ENCODE measurements around the gene HAUS2.
"Not testable (repeated sequence)": the region's sequence is repeated elsewhere in the genome, so short reads cannot be mapped to it uniquely, and the experiment has no call there.

The HAUS2 gene

DNA sequence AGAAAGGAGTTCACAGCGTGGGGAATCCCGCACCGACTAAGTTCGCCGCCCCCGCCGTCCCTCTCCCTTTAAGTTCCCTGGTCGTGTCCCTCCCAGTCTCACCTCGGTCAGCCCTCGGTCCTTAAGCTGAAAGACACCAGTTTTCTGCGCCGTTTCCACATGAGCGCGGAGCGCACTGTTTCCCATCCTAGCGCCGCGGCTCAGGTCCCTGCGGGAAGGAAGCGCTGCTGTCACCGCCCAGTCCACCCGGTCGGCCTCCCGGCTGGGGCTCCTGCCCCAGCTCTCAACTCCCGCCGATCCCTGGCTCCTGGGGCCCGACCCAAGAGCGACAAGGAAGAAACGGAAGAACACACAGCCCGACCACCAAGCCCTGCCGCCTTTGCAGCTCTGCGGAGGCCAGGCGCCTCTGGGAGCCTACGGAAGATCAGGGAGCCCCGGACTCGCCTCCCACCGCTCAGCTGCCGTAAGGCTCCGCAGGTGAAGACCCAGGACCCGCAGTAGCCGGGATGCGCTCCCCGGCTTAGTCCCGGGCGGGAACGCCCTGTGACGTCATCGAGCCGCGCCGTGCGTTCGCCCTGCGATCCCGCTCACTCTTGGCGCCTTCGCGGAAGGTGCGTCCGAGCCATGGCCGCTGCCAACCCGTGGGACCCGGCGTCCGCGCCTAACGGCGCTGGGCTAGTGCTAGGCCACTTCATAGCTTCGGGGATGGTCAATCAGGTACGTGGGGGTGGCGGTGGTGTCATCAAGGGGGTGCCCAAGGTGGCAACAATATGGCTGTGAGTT is at the start of gene HAUS2, which contains the start of gene LRRC57:
TSS of gene HAUS2 (plus strand) at position 590 of the 783 bp plus-strand sequence. CDS start at position 625, 35 bp downstream.
TSS of gene LRRC57 (minus strand) at position 545 of the 783 bp plus-strand sequence. CDS start at position 186, 359 bp downstream.
- peak; percentile 96 for DNase-seq

DNA sequence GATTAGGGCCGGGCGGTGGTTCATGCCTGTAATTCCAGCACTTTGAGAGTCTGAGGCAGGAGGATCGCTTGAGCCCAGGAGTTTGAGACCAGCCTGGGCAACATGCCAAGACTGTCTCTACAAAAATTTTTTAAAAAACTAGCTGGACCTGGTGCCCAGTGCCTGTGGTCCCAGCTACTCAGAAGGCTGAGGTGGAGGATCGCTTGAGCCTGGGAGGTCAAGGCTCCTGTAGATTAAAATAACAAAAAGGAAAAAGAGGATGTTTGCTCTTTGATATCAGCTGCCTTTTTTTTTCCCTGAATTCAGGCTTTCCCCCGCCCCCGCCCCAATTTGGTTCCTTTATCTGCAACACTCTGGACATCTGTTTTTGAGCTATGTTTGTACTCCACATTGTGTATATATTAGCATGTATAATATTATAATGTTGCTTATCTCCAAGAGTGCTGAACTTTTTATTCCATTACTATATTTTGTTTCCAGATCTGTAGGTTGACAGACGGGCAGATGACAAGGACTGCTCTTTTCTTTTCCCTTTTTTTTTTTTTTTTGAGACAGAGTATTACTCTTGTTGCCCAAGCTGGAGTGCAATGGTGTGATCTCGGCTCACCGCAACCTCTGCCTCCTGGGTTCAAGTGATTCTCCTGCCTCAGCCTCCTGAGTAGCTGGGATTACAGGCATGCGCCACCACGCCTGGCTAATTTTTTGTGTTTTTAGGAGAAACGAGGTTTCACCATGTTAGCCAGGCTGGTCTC is 48.6 kb upstream of the HAUS2 start:
- DNase-seq: no peak

DNA sequence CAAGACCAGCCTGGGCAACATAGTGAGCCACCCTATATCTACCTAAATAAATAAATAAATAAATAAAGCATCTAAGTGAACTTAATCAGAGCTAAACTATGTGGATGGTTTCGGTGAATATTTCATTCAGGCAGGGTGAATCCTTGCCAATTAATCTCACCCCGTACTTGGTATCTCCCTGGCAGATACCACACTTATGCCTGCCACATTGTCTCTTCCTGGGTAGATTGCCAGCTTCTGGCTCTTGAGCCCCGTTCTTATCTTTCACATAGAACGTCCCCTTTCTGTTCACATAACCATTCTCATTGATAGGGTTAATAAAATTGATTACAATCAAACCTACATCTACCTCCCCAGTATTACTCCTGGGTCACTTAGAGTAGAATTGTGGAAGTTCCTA is 46.2 kb upstream of the HAUS2 start:
- DNase-seq: no peak

DNA sequence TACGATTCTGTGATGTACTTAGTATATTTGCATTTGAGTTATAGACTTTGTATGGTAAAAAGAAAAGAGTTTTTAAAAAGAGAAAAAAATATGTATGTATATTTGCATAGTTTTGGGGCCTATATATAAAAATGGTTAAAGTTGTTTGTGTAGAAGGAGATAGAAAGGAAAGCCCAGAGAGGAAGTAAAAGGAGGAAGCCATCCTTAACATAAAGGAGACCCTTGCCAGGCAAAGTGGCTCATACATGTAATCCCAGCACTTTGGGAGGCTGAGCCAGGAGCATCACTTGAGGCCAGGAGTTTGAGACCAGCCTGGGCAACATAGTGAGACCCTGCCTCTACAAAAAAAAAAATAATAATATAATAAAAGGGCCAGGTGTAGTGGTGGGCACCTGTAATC is 44.8 kb upstream of the HAUS2 start:
- DNase-seq: no peak

DNA sequence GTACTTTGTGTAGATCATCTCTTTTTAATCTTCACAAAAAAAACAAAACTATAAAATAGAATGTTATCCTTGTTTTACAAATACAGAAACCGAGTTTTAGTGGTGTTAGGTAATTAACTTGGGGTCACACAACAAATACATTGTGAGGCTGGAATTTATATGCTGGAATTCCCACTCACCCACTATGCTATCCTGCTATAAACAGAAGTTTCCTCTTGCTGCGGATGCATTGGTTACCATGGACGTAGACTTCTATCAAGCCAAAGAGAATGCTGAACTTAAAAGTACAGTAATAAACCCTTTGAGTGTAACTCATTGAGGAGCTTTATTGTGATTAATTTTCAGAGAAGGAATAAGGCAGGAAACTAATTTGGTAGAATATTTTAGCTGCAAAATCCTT is 44.0 kb upstream of the HAUS2 start:
- DNase-seq: no peak

DNA sequence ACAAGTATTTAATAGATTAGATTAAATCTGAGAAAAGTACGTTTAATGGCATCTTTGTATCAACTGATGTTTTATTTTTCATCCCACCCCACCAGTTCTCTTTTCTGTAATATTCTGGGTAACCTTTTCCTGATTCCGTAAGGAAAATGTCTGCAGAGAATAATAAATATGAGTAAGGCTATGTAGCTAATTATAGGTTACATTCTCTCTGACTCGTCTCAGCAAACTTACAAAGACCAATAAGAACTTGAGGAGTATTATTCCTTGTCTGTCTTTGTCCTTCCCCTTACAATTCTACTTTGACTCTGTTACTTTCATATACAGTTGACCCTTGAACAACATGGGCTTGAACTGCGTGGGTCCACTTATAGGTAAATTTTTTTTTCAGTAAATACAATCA is 41.1 kb upstream of the HAUS2 start:
- DNase-seq: no peak

DNA sequence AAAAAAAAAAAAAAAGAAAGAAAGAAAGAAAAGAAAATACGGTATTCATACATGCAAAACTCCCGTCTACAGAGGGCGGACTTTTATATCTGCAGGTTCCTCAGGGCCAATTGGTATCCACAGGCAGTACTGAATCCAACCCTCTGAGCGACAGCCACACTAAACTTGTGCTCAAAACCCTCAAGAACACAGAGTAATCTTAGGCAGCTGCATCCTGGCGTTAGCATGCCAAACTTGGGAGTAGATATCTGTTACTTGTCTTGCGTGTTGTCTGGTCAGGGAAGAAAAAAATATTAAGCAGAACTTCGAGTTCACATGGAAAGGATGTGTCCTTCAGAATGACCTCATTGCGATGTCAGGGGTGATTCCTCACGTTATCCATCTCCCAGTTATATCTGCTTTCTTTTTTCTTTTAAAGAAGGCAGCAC is 40.4 kb upstream of the HAUS2 start:
- DNase-seq: no peak

DNA sequence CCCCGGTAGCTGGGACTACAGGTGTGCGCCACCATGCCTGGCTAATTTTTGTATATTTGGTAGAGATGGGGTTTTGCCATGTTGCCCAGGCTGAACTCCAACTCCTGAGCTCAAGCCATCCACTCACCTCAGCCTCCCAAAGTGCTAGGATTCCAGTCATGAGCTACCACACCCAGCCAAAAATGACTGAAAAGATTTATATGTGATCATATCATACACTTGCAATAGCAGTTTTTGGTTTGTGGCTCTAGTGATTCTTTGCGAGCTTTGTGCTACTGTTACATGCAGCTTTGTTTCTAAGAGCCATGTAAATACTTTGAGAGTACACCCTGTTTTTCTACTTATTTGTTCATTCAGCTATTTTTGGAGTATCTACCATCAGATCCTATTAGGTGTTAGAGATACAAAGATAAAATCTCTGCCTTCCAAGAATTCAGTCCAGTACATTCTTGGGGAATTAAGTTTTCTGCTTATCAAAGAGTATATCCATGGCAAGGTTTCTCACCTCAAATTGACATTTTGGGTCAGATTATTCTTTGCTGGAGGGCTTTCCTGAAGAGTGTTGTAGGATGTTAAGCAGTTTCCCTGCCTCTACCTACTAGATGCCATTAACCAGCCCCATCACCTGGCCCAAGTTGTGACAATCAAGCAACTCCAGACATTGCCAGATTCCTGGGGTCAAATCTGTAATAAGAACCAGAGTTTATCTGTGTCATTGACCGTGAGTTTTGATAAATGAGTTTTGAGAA is 38.2 kb upstream of the HAUS2 start:
- no peak for DNase-seq

DNA sequence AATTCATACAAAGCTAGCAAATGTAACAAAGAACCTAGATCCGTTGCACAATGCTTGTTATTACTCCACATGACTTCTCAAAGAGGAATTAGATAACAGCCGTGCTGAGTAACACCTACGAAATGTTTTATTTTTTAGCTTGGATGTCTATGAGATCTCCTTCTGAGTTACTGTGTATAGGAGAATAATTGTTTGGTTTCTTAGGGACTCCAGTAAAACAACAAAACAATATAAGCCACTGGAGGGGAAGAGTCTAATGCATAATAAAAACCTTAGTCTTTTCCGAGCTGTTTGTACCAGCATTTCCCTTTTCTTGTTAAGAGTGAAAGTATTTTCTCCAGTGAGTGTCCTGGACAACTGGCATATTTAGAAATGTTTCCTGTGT is 37.6 kb upstream of the HAUS2 start:
- no peak for DNase-seq

DNA sequence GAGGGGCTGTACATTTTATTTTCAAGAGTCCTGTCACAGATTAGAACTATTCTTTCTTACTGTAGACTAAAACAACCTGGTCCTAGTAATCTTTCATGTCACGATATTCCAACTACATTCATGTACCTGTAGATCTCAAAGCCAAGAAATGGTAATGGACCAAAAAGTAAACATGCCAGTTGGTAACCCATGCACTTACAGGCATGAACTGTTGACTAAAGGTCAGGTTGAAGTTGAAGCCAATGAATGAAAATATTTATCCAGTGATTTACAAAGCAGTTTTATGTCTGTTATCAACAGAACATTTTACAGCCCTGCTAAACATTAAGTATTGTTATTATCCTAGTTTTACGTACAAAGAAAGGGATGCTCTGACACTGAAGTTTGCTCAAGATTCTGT is 25.3 kb upstream of the HAUS2 start:
- DNase-seq: no peak

DNA sequence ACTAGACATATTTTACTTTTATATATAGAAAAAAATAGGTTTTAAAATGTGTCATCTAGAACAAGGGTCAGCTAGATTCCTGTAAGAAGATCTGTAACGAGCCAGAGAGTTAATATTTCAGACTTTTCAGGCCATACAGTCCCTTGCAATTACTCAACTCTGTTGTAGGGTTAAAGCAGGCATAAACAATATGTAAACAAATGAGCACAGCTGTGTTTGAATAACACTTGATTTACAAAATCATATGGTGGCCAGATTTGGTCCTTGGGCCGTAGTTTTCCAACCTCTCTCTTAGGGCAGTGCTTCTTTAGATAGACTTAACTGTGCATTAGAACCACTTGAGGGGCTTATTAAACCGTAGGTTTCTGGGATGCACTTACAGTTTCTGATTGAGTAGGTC is 19.7 kb upstream of the HAUS2 start:
- DNase-seq: no peak

DNA sequence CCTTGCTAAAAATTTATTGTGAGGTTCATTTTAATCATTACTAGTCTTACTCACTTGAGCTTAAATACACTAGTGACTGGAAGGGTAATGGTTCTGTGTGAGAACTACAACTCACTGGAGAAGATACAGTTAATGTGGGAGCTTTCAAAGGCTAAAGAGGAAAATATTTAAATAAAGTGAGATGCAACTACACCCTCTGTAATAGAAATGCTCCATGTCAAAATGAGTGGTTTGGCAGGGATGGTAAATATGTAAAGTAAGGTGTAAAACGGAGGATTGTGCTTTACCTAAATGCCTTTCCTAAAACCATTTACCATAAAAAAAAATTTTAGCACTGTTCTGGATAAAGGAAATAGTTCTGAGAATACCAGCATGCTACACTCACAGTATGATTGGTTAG is 15.4 kb upstream of the HAUS2 start:
- DNase-seq: no peak

DNA sequence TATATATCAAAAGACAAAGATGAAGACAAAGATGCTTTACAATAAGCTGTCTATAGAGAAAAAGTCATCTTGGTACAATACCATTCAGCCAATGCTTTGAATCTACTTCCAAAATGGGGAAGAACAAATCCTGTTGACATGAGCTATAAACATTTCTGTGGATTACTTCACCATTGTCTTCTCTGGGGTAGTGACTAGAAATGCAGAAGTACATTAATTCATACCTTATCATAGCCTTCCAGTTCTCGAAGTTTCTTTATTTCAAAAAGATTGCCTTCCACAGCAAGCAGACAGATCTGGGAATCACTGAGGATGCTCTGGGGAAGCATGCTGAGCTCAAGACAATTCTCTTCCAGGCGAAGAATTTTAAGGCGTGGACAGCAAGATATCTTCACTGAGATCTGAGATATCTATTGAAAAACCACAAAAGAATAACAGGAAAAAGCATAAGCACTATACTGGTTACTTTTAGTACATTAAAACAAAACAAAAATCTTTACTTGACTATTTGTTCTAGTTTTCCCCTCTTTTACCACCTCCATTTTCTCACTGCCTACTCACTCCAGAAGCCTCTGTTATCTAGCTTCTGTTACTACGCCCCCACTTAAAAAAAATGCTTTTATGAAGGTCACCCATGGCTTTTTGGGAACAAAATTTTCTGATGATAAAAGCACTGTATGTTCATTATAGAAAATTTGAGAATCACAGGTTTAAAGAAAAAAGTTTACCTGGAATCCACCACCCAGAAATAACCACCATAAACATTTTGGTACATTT is 3.6 kb upstream of the HAUS2 start:
- DNase-seq: no peak

DNA sequence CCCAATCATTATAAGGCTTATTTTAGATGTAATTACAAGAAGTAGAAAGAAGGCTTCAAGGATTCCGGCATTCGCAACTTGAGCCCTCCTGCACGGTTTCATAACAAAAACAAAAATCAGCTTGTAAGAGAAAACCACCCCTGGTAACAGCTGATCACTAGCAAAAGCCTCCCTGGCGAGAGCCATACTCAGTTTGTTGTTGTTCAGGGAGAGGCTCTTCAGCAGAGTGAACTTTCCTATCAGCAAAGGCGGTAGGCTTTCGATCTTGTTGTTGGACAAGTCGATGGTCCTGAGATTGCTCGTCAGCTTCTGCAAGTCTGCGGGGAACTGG is 755 bp upstream of the HAUS2 start:
- no peak for DNase-seq

DNA sequence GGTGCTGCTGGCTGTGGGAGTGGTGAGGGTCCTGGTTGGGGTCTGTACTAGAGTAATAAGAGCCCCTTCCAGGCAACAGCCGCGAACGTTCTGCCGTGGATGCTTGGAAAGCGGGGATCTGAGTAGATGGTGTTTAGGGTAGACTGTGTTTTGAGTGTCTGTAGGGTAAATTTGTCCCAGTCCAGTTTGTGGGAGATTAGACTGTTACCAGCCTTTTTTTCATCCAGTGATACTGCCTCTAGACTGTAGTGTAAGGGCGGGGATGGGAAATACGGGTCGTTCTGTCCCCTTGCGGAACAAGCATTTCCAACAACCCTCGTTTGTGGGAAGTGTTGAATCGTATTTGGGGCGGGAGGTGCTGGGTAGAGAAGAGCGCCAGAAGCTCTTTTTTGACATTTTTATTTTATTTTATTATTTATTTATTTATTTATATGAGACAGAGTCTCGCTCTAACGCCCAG is 424 bp downstream of the HAUS2 start:
- no peak for DNase-seq

DNA sequence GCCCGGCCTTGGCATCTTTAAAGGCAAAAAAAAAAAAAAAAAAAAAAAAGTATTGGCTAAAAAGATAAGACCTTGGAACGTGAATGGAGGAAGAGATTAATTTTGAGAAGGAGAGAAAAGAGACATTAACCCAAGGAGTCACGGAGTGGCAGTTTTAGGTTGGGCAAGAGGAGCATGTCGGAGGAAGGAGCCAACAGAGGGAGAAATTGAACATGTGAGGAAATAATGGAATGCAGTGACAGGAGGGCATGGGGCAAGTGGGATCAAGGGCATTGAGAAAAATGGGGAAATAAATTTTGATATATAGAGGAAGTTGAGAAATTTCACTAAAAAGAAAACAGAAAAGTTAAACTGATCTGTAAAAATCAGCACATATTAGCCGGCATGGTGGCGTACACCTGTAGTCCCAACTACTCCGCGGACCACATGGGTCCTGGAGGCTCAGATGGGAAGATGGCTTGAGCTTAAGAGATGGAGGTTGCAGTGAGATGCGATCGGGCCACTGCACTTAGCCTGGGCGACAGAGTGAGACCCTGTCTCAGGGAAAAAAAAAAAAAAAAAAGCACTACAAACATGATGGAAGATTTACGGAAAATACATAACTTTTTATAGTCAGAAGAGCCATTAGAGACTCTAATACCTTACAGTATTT is 1.2 kb downstream of the HAUS2 start:
- DNase-seq: no peak

DNA sequence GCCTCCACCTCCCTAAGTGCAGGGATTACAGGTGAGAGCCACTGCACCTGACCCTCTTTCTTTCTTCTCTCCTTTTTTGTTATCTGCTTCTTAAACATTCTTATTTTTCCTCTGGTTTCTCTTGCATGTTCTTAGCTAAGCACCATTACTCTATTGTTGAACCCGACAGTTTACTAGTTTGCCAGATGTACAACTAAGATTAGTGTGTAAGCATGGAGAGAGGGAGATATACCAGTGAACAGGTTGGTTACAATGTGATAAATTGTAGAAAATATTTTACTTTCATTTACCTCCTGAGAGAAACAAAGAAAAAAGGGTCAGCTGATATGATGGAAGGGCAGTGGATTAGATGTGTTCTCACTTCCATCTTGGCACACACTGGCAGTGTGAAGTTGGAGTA is 4.9 kb downstream of the HAUS2 start:
- DNase-seq: no peak

DNA sequence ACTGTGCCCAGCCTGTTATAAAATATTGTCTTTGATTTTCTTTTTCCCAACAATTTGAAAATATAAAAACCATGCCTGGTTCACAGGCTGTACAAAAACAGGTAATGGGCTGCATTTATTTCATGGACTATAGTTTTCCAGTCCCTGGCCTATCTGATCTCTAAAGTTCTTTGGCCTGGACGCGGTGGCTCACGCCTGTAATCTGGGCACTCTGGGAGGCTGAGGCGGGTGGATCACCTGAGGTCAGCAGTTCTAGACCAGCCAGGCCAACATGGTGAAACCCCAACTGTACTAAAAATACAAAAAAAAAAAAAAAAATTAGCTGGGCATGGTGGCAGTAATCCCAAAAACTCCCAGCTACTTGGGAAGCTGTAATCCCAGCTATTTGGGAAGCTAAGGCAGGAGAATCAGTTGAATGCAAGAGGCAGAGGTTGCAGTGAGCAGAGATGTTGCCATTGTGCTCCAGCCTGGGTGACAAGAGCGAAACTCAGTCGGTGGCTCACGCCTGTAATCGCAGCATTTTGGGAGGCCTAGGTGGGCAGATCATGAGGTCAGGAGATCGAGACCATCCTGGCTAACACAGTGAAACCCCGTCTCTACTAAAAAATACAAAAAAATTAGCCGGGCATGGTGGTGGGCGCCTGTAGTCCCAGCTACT is 8.0 kb downstream of the HAUS2 start:
- DNase-seq: not testable (repeated sequence)

DNA sequence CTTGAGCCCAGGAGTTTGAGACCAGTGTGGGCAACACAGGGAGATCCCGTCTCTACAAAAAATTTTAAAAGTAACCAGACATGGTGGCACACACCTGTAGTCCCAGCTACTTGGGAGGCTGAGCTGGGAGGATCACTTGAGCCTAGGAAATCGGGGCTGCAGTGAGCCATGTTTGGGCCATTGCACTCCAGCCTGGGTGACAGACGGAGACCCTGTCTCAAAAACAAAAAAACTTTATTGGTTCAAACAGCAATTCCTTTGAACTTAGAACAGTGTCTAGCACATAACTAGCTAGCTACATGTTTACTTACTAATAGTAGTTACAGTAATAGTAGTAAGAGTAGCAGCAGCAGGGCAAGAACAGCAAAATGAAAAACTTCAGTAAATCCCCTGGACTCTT is 10.1 kb downstream of the HAUS2 start:
- DNase-seq: no peak

DNA sequence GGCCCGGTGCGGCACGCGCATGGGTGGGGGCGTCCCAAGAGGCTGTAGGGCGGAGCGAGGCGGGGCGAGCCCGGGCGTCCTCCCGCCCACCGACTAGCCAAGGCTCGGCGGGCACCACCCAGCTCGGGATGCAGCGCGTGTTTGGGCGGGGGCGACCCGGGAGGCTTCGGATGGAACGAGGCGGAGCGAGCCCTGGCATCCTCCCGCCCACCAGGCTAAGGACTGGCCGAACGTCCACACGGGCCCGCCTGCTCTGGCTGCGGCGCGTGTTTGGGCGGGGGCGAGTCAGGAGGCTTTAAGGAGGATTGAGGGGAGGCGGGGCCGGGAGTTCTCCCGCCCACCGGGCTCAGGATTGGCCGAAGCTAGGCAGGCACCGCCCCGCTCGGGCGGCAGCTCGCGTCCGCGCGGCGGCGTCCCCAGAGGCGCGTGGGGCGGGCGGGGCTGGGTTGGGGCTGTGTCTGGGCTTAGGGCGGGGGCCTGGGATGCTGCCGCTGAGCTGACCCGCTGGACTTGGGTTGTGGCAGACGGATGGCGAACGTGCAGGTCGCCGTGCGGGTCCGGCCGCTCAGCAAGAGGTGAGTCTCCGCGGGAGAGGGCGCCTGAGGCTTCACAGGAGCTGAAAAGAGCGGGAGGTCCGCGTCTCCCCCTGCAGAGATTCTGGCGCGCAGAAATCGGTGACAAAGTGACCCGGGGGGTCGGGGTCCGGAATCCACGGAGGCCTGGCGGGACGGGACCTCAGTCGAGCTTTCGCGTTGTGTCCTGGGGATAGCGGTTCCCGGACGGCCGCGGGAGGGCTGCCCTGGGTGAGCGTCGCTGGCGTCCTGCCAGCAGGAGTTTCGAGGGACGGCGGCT is 26.8 kb downstream of the HAUS2 start, which contains the start of gene STARD9:
TSS of gene STARD9 (plus strand) at position 419 of the 852 bp plus-strand sequence. CDS start at position 529, 110 bp downstream.
- DNase-seq: peak; percentile 98
